ENCODE measurements around the gene PPARD. TPM values are rescaled to one million over a fixed set of nuclear protein-coding genes. Genes with fewer than 3 reads are reported as not detected.

The PPARD gene
- total and polyA plus RNA-seq, 2 of the 13 experiments (the other 11 are each of a cell fraction or from before 2014, with no cell fraction given) = 6.1 to 13.3 TPM

GRCh38 chr6:35318196-35319171, 23.9 kb upstream of the PPARD start (continued):
- TF ChIP-seq GMEB2 (CRISPR knock-in tag; IDR thresholded peaks at IDR 0.05; ENCODE audit: low read depth) = no peak
- no peak for TF ChIP-seq CBX1 (IDR thresholded peaks at IDR 0.05; ENCODE audit: low read depth)
- no peak for TF ChIP-seq SMARCE1 (IDR thresholded peaks at IDR 0.05; ENCODE audit: borderline replicate concordance)
- TF ChIP-seq KLF11 (CRISPR knock-in tag; IDR thresholded peaks at IDR 0.05) = no peak; the same call in 1 of the 2 replicates
- TF ChIP-seq PHB2 (IDR thresholded peaks at IDR 0.05; ENCODE audit: partially characterized antibody) = no peak
- TF ChIP-seq SOX13 (IDR thresholded peaks at IDR 0.05) = no peak
- TF ChIP-seq SOX13 (CRISPR knock-in tag; conservative IDR thresholded peaks at IDR 0.05 in 1 of 2, IDR thresholded peaks at IDR 0.05 in 1 of 2) = peak in 1 of 2 experiments; percentile 36; a peak in 1 of 4 replicates
- TF ChIP-seq ZBTB39 (CRISPR knock-in tag; IDR thresholded peaks at IDR 0.05) = 0 out of 2 replicates have a peak, but pooled peaks have one; percentile 73
- no peak; the same call in none of the 2 replicates for TF ChIP-seq ZNF333 (CRISPR knock-in tag; IDR thresholded peaks at IDR 0.05; ENCODE audit: borderline replicate concordance)
- peak; percentile 69; the same call in 1 of the 2 replicates for TF ChIP-seq PAX8 (CRISPR knock-in tag; IDR thresholded peaks at IDR 0.05; ENCODE audit: borderline replicate concordance)
- TF ChIP-seq IKZF4 (CRISPR knock-in tag; IDR thresholded peaks at IDR 0.05; ENCODE audit: borderline replicate concordance, low read depth, not compliant biosample characterization) = peak; percentile 72
- TF ChIP-seq ZNF646 (CRISPR knock-in tag; IDR thresholded peaks at IDR 0.05) = no peak; the same call in 1 of the 2 replicates
- TF ChIP-seq ZNF350 (CRISPR knock-in tag; IDR thresholded peaks at IDR 0.05; ENCODE audit: borderline replicate concordance, low read depth) = peak; percentile 73
- no peak for TF ChIP-seq PBX2 (CRISPR knock-in tag; IDR thresholded peaks at IDR 0.05)
- TF ChIP-seq SP140L (CRISPR knock-in tag; IDR thresholded peaks at IDR 0.05; ENCODE audit: borderline replicate concordance) = no peak
- TF ChIP-seq ZSCAN25 (CRISPR knock-in tag; IDR thresholded peaks at IDR 0.05) = peak; percentile 73

All from HepG2 (cell line).